COR-L47 (cell line): ENCODE results near the gene GRM5.
A peak's percentile ranks its signal among the peaks of the same experiment; 100 is the strongest.
"Not testable (repeated sequence)": the region's sequence is repeated elsewhere in the genome, so short reads cannot be mapped to it uniquely, and the experiment has no call there.

Source experiments
- DNase-seq: peaks from one replicate; lab custom pipeline; 2025; lab: John Stamatoyannopoulos, UW

GRM5 gene

DNA sequence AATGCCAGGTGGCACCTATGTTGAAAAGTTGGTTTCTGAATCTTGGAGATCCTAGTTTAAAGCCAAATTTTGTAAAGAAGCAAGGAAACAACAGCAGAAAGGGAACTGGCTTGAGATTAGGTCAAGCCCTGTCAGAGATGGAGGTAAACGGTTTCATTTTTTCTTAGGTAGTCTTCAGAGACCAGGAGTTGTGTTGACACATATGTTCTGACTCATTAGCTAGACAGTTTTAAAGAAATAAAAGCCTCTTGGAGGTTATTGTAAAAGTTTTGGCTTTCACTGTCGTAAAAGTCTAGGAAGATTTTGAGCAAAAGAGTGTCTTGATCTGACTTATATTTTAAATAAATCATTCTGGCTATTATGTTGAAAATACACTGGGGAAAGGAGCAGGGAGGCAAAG lies 576.8 kb downstream of the GRM5 start:
- no peak for DNase-seq

DNA sequence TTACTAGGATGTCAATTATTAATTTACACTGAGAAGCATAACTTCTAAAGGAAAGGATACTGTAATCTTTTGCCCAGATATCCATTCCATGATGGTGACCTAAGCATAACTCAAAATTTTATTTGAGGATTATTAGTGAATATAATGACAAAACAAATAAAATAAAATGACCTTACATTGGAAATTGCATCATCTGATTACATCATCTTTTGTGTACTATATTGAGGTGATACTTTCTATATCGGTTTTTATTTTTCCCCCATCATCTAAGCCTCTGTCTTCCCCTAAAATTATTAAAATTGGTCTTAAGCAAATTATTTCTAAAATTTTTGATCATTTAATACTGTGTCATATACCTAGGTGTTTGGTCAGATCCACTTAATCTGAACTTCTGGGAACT lies 578.1 kb downstream of the GRM5 start:
- DNase-seq: no peak

DNA sequence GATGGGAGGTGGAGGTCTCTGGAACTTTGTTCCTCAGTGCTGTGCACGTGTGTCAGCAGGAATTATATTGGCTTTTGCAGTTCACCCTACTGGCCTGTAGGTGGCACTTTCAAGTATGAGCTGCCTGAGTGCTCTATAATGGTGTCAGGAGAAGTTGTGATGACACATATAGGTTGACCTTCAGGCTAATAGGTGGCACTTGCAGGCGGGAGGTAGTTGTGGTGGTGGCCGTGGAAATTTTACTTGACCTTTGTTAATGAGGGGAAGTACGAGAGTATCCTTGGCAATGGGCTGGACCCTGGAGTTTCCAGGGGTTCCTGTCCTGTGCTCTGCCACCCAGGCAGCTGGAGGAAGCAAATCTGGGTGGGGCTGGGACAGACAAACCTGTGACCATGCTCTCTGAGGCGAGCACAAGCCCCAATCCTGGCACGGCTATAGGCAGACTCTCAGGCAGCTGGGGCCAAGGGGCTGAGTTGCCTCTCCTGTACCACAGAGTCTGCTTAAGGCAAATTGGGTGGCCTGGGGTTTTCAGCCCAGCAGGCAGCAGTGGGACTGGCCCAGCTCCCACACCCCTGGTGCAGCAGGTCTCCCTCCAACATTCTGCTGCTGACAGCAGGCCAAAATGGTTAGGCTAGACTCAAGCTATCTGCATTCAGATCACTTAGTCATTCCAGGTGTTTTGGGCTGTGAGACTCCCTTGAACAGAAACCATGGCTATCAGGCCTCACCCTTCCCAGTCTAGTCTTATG lies 580.7 kb downstream of the GRM5 start:
- DNase-seq: peak; percentile 15

DNA sequence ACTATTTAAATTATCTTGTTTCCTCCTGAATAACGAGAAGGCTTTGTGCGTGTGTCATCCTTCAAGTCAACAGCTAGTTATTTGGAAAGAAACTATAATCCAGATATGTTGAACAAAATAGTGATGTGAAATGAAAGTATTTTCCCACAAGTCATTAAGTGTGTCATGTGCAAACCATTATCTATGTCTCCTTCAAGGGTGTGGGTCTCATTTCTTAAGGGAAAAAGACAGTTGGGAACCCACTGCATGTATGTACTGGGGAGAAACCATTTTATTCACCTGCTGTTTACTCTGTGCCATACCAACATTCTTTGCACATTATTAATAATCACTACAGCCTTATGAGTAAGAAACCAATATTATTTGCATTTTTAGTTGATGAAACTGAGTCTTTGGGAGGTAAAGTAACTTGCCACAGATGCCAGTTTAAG lies 582.9 kb downstream of the GRM5 start:
- DNase-seq: no peak

DNA sequence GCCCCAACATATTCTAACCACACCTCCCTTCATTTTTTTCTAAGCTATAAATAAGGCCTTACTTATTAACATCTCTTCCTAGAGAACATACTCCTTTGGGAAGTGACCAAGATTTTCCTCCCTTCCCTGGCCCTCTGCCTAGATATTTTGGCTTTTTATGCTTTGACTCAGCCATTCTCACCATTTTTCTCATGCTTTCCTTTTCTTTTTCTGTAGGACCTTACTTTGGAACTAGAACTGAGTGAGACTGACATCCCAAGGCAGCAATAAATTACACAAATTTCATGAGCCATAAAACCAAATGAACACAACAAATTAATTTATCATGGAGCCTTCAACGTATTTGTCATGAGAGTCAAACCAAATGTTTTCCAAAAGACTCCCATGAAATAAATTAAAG lies 585.6 kb downstream of the GRM5 start:
- no peak for DNase-seq

DNA sequence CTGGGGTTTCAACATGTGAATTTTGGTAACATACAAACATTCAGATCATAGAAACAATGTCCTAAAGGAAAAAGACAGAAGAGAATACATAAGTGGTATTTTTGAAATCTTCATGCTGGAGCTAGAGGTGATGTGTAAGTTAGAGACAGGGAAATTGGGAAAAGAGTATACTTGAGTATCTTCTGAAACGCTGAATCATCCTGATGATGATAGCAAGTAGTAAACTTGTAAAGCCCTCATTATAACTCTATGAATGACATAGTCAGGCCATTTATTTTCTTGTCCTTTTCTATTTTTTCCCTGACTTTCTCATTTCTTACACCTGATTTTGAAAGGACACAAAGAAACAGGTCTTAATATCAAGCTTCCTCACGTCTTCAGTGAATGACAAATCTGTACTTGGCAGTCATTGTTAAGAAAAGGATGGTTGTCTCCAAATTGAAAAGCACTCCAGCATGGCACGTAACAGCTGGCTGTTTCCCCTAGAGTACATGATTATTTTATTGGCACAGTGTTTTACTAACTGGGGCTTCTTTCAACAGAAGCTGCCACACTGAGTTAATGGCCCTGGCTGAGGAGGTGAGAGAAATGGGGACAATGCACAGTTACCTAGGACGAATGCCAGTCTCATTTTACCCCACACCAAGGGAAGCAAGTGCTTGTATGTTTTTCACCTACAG lies 587.5 kb downstream of the GRM5 start:
- DNase-seq: no peak

DNA sequence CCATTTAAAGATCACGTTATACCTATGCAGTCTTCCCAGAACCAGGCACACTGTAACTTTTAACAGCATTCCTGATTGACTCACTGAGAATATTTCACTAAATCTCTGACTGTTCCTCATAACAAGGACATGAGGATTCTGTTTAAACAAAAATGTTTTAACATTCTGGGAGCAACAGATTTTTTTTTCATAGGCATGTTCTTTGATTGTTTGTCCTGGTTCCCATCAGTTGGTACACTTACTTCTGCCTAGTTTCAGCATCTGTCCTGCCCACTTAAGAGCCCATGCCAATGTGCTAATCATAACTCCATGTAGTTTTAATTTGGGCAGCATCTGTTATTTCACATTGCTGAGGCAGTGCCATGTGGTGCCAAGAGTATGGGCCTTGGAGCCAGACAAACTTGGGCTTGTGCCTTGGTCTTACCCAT lies 589.8 kb downstream of the GRM5 start:
- DNase-seq: no peak

DNA sequence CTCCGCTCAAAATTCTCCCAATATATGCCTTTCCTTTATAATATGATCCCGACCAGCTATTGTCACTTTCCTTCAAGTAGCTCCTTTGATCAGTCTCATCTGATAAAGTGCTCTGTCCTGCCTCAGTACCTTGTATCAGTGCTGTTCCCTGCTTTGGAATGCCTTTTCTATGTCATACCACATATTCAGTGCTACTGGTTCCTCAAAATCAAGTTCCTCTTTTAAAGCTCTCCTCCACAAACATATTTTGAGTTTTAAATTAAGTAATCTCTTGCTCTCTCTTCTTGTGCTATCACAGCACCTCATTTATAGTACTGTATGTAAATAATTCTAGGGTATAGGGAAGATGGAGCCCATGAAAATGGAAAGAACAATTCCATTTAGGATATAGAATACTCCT lies 591.1 kb downstream of the GRM5 start:
- no peak for DNase-seq

DNA sequence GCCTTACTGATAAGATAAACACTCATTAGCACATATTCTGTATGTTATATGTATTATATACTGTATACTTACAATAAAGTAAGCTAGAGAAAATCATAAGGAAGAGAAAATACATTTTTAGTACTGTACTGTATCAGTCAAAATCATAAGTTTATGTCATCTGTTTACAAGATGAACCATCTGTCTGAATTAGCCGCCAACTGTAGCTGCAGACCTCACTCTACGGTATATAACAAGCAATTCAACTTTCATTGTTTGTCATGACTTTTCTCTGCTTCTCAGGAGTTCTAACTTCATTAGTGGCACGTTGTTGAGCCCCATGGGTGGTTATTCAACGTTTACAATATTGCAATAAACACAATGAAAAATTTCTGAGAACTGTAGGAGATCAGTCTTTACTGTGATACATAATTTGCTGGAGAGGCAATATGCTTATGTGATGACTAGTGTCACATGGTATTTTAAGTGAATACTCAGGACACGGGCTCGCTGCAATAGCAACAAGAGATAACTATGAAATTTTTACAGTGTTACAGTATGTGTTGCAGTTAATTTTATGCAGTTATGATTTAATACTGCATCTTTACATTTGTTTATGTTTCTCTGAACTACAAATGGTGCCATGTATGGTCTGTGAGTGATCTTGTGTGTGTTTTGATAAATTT lies 596.1 kb downstream of the GRM5 start:
- no peak for DNase-seq

DNA sequence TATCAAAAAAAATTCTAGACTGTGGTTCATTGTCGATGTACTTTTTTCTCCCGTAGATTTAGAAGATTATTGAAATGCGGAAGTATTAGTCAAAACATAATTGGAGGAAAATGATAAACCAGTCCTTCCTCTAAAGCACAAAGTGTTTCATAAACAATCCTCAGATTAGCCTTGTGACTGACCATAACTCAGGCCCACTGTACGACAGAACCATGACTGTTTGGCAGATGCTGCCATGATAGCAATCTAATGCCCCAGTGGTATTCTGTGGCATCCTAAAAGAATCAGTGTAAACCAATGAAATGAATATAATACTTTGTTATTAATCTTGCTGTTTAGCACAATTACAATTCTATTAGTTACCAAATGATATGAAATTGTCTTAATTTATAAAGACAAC lies 601.3 kb downstream of the GRM5 start:
- no peak for DNase-seq

DNA sequence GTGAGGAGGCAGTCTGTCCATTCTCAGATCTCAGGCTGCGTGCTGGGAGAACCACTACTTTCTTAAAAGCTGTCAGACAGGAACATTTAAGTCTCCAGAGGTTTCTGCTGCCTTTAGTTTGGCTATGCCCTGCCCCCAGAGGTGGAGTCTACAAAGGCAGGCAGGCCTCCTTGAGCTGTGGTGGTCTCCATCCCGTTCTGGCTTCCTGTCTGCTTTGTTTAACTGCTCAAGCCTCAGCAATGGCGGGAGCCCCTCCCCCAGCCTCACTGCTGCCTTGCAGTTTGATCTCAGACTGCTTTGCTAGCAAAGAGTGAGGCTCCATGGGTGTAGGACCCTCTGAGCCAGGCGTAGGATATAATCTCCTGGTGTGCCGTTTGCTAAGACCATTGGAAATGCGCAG lies 602.5 kb downstream of the GRM5 start:
- DNase-seq: not testable (repeated sequence)

DNA sequence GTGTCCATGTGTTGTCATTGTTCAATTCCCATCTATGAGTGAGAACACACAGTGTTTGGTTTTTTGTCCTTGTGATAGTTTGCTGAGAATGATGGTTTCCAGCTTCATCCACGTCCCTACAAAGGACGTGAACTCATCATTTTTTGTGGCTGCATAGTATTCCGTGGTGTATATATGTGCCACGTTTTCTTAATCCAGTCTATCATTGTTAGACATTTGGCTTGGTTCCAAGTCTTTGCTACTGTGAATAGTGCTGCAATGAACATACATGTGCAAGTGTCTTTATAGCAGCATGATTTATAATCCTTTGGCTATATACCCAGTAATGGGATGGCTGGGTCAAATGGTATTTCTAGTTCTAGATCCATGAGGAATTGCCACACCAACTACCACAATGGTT lies 607.7 kb downstream of the GRM5 start:
- DNase-seq: not testable (repeated sequence)

DNA sequence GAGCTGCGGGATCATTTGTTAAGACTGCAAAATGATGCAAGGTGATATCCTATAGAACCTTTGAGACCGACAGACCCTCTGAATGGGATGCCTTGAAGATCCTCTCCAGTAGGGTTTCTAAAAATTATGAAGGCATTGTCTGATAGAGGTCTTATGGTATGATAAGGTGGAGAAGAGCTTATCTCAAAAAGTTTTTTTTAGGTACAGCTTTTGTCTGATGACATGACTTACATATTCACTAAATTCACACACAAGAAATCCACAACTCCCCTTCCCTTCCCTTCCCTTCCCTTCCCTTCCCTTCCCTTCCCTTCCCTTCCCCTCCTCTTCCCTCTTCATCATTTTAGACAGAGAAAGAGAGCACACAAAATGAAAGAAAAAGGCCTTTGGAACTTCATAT lies 609.8 kb downstream of the GRM5 start:
- DNase-seq: no peak

DNA sequence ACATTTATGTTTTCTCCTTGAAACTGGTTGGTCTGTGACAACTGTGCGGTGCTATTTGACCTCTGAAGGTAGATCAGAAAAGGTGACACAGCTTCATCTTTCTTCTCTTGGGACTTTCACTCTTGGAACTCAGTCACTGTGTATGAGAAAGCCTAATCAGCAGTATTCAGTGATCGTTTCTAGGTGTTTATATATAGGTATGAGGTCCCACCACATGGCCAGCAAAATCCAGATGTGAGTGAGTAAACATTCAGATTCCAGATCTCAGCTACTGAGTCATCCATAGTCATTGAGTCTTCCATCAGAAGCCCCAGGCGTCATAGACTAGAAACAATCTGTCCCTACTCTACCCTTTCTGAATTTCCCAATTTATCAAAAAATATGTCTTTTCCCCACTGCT lies 610.9 kb downstream of the GRM5 start:
- DNase-seq: no peak
